Measurements from ENCODE around the gene RPTOR. TPM values are rescaled to one million over a fixed set of nuclear protein-coding genes. Genes with fewer than 3 reads are reported as not detected.

Gene RPTOR
- total RNA-seq, 1 experiment from 2014 or later: 46.2 TPM

GRCh38 chr17:80895366-80895765, 350.7 kb downstream of the RPTOR start:
- no peak overlapping the region for H3K9ac ChIP-seq (ENCODE audit: low read length)
- no peak overlapping the region for H2AFZ ChIP-seq (ENCODE audit: low read length)
- intact Hi-C loops (cut with micrococcal nuclease): loop anchor here (10.0 kb wide), 1 partner anchor 441 kb away; no protein-coding TSS in a partner anchor
- TF ChIP-seq EZH2phosphoT487 (IDR thresholded peaks at IDR 0.05; ENCODE audit: borderline replicate concordance, low read length): no peak
- no peak for TF ChIP-seq EZH2 (IDR thresholded peaks at IDR 0.05; ENCODE audit: low read length, unreplicated experiment)
- TF ChIP-seq CTCF (conservative IDR thresholded peaks at IDR 0.05; ENCODE audit: low read depth, low read length): no peak
- no peak overlapping the region for H3K4me2 ChIP-seq (ENCODE audit: low read length)
- H3F3A ChIP-seq (ENCODE audit: low read length, unreplicated experiment): peaks cover 12% of the 10 kb centered on the region
- CTCF ChIA-PET: no interaction called here
- peaks cover 20% of the 10 kb centered on the region for H3K79me2 ChIP-seq (ENCODE audit: low read length)
- no peak overlapping the region for H3K4me3 ChIP-seq (ENCODE audit: low read length)
- H3K27ac ChIP-seq (ENCODE audit: low read length): no peak overlapping the region
- H3K4me1 ChIP-seq (ENCODE audit: insufficient read depth, low read length): peaks cover 30% of the 10 kb centered on the region
- POLR2A ChIA-PET (ENCODE audit: unreplicated experiment): no interaction called here
- DNase-seq: no peak
- peaks cover 22% of the 10 kb centered on the region for H3K36me3 ChIP-seq (ENCODE audit: low read depth, low read length)
- no peaks in the 10 kb centered on the region for H3K27me3 ChIP-seq (ENCODE audit: low read length)
- H4K20me1 ChIP-seq (ENCODE audit: low read length): no peaks in the 10 kb centered on the region
- H3K9me3 ChIP-seq (ENCODE audit: low read length): no peaks in the 10 kb centered on the region
- no peak for ATAC-seq
- BruUV-seq (replicated peaks): no TSS peak
- H3K9me2 ChIP-seq (replicated peaks; ENCODE audit: low read length): no peaks in the 10 kb centered on the region

DNA sequence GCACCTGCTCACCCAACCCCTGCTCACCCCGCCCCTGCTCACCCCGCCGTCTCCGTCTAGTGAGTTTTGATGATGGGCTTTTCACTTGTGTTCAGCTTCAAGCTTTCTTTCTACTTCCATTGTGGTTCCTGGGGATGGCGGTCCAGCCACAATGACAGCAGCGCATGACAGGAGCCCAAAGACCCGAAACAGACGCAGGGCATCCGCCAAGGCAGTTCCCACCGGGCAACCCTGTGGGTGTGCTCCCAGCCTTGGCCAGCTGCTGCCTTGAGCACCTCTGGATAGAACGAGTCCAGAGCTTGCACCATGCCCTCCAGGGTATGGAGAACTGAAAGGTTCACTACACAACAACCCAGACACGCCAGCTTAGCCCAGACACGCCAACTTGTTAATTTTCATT, 354.1 kb downstream of the RPTOR start:
- Histone ChIP-seq H3K4me2 (ENCODE audit: low read length) (no peak overlapping the region), H4K20me1 (ENCODE audit: low read length) (no peaks in the 10 kb centered on the region), H3K27ac (ENCODE audit: low read length) (no peak overlapping the region), H3K4me1 (ENCODE audit: insufficient read depth, low read length) (no peaks in the 10 kb centered on the region; the same call in 1 of the 2 replicates), H3K27me3 (ENCODE audit: low read length) (no peaks in the 10 kb centered on the region), H3K9me3 (ENCODE audit: low read length) (no peaks in the 10 kb centered on the region), H3K79me2 (ENCODE audit: low read length) (peaks cover 13% of the 10 kb centered on the region), H3K9me2 (replicated peaks; ENCODE audit: low read length) (no peaks in the 10 kb centered on the region), H2AFZ (ENCODE audit: low read length) (no peak overlapping the region), H3K36me3 (ENCODE audit: low read depth, low read length) (peaks cover 22% of the 10 kb centered on the region), H3F3A (ENCODE audit: low read length, unreplicated experiment) (no peaks in the 10 kb centered on the region), H3K4me3 (ENCODE audit: low read length) (no peak overlapping the region), H3K9ac (ENCODE audit: low read length) (no peak overlapping the region)
- POLR2A ChIA-PET (ENCODE audit: unreplicated experiment): no interaction called here
- no TSS peak for BruUV-seq (replicated peaks)
- no peak for DNase-seq
- intact Hi-C loops (cut with micrococcal nuclease): loop anchor here (10.0 kb wide), 1 partner anchor 444 kb away; no protein-coding TSS in a partner anchor
- CTCF ChIA-PET: no interaction called here
- no peak for ATAC-seq
- no peak for TF ChIP-seq EZH2phosphoT487 (IDR thresholded peaks at IDR 0.05; ENCODE audit: borderline replicate concordance, low read length)
- TF ChIP-seq EZH2 (IDR thresholded peaks at IDR 0.05; ENCODE audit: low read length, unreplicated experiment): no peak
- no peak for TF ChIP-seq CTCF (conservative IDR thresholded peaks at IDR 0.05; ENCODE audit: low read depth, low read length)

- peak; percentile 60 for DNase-seq
- no peaks in the 10 kb centered on the region for H4K20me1 ChIP-seq (ENCODE audit: low read length)
- CTCF ChIA-PET: no interaction called here
- H3F3A ChIP-seq (ENCODE audit: low read length, unreplicated experiment): no peaks in the 10 kb centered on the region
- intact Hi-C loops (cut with micrococcal nuclease): loop anchor here (10.0 kb wide), 1 partner anchor 445 kb away; no protein-coding TSS in a partner anchor
- H3K36me3 ChIP-seq (ENCODE audit: low read depth, low read length): peaks cover 14% of the 10 kb centered on the region
- TF ChIP-seq EZH2phosphoT487 (IDR thresholded peaks at IDR 0.05; ENCODE audit: borderline replicate concordance, low read length) (no peak), CTCF (conservative IDR thresholded peaks at IDR 0.05; ENCODE audit: low read depth, low read length) (peak; percentile 83)
- no peak overlapping the region for H3K27ac ChIP-seq (ENCODE audit: low read length)
- H3K9ac ChIP-seq (ENCODE audit: low read length): no peak overlapping the region
- ATAC-seq: peak; percentile 37; the same call in 1 of the 2 replicates
- 0 out of 2 replicates have a peak, but pooled peaks cover 4% of the 10 kb centered on the region for H3K79me2 ChIP-seq (ENCODE audit: low read length)
- BruUV-seq (replicated peaks): no TSS peak
- no peak overlapping the region for H3K4me3 ChIP-seq (ENCODE audit: low read length)
- H3K4me2 ChIP-seq (ENCODE audit: low read length): no peak overlapping the region
- no peaks in the 10 kb centered on the region for H3K27me3 ChIP-seq (ENCODE audit: low read length)
- H3K4me1 ChIP-seq (ENCODE audit: insufficient read depth, low read length): no peaks in the 10 kb centered on the region
- H2AFZ ChIP-seq (ENCODE audit: low read length): no peak overlapping the region
- H3K9me3 ChIP-seq (ENCODE audit: low read length): no peaks in the 10 kb centered on the region
- POLR2A ChIA-PET (ENCODE audit: unreplicated experiment): no interaction called here
- H3K9me2 ChIP-seq (replicated peaks; ENCODE audit: low read length): no peaks in the 10 kb centered on the region
Measured at GRCh38 chr17:80899402-80900268, 355.0 kb downstream of the RPTOR start.
